Progenitor cell of endocrine pancreas (in vitro differentiated cells): ENCODE results near the gene IFNE. TPM values are rescaled to one million over a fixed set of nuclear protein-coding genes. Genes with fewer than 3 reads are reported as not detected.

ENCODE experiments used
- DNase-seq: peaks from one replicate; pipeline ENCODE4 v3.0.0; 2021; ENCODE audit warnings: low spot score; ENCODE audit not compliant: unreplicated experiment
- H3K27ac Mint-ChIP-seq: 2 replicates; pipeline ENCODE4 v1.8.0; 2021; ENCODE audit warnings: mild to moderate bottlenecking, moderate library complexity, mixed read lengths
- H3K27me3 Mint-ChIP-seq: 2 replicates; pipeline ENCODE4 v1.8.0; 2021; ENCODE audit warnings: mixed read lengths
- H3K36me3 Mint-ChIP-seq: 2 replicates; pipeline ENCODE4 v1.8.0; 2022; ENCODE audit warnings: mixed read lengths; ENCODE audit not compliant: insufficient read depth
- H3K4me1 Mint-ChIP-seq: 2 replicates; pipeline ENCODE4 v1.8.0; 2021; ENCODE audit warnings: low read depth, mixed read lengths
- H3K4me3 Mint-ChIP-seq: 2 replicates; pipeline ENCODE4 v1.8.0; 2021; ENCODE audit warnings: low read depth, mild to moderate bottlenecking, moderate library complexity, mixed read lengths
- H3K9me3 Mint-ChIP-seq: 2 replicates; pipeline ENCODE4 v1.8.0; 2021; ENCODE audit warnings: low read depth, mixed read lengths
- long read RNA-seq: library from polyadenylated mRNA; unstranded; transcript quantifications from one replicate; pipeline ENCODE4 v2.0.0, GENCODE V29; 2020
- total RNA-seq: library from RNA; stranded (reverse); gene quantifications from 2 replicates; pipeline ENCODE4 v1.2.1, GENCODE V29; 2021
- TF ChIP-seq, protein P1 (sequence below): fragments of 200-600 bp; sonication (generic); IDR thresholded peaks from one replicate; pipeline ENCODE4 v1.5.0; 2021; ENCODE audit warnings: antibody characterized with exemption, mild to moderate bottlenecking; ENCODE audit not compliant: unreplicated experiment

Gene IFNE, protein sequence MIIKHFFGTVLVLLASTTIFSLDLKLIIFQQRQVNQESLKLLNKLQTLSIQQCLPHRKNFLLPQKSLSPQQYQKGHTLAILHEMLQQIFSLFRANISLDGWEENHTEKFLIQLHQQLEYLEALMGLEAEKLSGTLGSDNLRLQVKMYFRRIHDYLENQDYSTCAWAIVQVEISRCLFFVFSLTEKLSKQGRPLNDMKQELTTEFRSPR
- total RNA-seq, result 2.5 and 3.6 TPM in 2 replicates
- long read RNA-seq, result 0 reads

DNA sequence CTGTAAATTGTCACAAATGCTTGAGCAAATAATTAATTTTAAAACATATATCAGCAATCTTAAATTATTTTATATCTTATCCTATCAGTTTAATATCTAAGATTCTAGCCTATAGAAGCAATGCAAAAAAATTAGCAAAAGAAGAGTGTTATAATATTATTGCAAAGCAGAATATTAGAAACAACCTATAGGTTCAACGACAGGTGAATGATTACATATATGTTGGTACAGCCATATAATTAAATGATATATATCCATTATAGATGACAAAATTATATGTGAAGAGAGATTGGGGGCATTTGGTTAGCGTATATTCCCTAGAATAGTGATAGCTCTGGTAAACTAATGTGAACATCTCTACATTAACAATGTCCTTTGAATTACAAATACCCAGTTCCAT is at the start of gene IFNE:
IFNE (minus strand) TSS at position 101 of the 400 bp plus-strand sequence. CDS start 619 bp downstream, outside the sequence.
- TF ChIP-seq, protein P1, sequence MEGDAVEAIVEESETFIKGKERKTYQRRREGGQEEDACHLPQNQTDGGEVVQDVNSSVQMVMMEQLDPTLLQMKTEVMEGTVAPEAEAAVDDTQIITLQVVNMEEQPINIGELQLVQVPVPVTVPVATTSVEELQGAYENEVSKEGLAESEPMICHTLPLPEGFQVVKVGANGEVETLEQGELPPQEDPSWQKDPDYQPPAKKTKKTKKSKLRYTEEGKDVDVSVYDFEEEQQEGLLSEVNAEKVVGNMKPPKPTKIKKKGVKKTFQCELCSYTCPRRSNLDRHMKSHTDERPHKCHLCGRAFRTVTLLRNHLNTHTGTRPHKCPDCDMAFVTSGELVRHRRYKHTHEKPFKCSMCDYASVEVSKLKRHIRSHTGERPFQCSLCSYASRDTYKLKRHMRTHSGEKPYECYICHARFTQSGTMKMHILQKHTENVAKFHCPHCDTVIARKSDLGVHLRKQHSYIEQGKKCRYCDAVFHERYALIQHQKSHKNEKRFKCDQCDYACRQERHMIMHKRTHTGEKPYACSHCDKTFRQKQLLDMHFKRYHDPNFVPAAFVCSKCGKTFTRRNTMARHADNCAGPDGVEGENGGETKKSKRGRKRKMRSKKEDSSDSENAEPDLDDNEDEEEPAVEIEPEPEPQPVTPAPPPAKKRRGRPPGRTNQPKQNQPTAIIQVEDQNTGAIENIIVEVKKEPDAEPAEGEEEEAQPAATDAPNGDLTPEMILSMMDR, result no peak
- Mint-ChIP-seq H3K9me3 (peaks cover 13% of the 10 kb centered on the region), H3K36me3 (peaks cover 12% of the 10 kb centered on the region), H3K4me1 (no peaks in the 10 kb centered on the region), H3K27ac (no peak within 1 kb of the TSS), H3K4me3 (no peak within 1 kb of the TSS), H3K27me3 (no peaks in the 10 kb centered on the region)
- no peak for DNase-seq

DNA sequence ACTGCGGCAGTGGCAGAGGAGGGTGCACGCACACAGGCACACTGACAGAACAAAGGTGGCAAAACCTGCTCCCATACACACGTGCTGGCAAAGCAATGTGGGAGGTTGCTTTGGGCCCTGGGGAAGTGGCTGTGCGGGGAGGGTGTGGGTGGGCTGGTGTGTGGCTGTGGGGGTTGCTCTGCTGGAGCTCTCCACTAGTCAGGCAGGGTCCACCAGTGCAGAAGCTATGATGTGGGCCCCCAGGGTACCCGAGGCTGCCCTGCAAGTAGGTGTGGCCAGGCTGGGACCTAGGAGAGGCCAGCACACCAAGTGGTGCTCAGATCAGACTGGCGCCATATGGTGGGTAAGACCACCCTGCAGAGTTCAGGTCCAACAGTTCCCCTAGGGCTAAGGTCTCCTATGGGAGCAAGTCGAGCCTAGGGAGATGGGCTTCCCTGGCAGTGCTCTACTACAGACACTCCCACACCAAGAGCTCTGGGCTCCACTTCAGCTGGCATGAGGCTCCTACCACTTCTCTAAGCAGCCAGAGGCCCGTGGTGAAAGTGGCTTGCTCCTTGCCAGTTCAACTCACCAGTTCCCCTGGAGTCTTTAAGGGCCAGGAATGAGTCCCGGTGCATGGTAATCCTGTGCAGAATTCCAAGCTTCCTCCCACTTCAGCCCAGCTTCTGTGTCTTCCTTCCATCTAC is 46.2 kb upstream of the IFNE start:
- H3K27me3 Mint-ChIP-seq, result no peaks in the 10 kb centered on the region
- TF ChIP-seq, protein P1, result no peak
- H3K9me3 Mint-ChIP-seq, result peaks cover 55% of the 10 kb centered on the region
- no peak overlapping the region for H3K27ac Mint-ChIP-seq
- no peak for DNase-seq
- H3K4me3 Mint-ChIP-seq, result no peak overlapping the region
- H3K4me1 Mint-ChIP-seq, result peaks cover 8% of the 10 kb centered on the region
- H3K36me3 Mint-ChIP-seq, result peaks cover 82% of the 10 kb centered on the region

DNA sequence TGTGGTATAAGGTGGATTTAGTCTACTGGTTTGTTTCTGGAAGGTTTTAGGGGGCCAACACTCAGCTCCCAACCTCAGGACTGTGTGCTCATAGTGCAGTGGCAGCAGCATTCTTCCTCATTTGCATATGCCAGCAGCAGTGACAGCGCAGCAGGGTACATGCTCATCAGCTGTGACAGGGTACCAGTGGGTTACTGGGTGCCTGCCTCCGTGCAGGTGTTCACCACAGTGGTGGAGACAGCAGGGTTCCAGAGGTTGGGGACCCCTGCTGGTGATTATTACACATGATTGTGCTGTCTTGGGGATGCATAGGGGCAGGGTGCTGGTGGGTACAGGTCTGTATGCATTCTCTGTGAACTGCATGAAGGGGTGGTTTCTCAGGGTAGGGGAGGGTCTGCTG is 45.5 kb upstream of the IFNE start:
- Mint-ChIP-seq H3K27me3 (no peaks in the 10 kb centered on the region), H3K27ac (no peak overlapping the region), H3K9me3 (peaks cover 61% of the 10 kb centered on the region), H3K36me3 (peaks cover 83% of the 10 kb centered on the region), H3K4me1 (peaks cover 2% of the 10 kb centered on the region), H3K4me3 (no peak overlapping the region)
- no peak for DNase-seq
- TF ChIP-seq, protein P1, result no peak

- peaks cover 79% of the 10 kb centered on the region for H3K36me3 Mint-ChIP-seq
Measured at GRCh38 chr9:21525174-21525573, 43.1 kb upstream of the IFNE start.

DNA sequence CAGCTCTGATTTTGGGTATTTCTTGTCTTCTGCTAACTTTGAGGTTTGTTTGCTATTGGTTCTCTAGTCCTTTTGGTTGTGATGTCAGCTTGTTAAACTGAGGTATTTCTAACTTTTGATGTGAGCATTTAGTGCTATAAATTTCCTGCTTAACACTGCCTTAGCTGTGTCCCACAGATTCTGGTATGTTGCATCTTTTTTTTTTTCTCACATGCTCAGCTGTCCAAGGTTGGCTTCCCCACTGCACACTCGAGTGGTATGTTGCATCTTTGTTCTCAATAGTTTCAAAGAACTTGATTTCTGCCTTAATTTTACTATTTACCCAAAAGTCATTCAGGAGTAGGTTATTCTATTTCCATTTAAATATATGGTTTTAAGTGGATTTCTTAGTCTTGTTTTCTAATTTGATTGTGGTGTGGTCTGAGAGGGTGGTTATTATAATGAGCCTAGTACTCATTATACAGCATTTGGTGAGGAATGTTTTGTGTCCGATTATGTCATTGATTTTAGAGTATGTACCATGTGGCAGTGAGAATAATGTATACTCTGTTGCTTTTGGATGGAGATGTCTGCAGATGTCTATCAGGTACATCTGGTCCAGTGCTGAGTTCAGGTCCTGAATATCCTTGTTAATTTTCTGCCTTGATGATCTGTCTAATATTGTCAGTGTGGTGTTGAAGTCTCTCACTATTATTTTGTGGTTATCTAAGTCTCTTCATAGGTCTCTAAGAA is 42.2 kb upstream of the IFNE start:
- Mint-ChIP-seq H3K9me3 (peaks cover 79% of the 10 kb centered on the region), H3K36me3 (peaks cover 80% of the 10 kb centered on the region)
- TF ChIP-seq, protein P1, result no peak

More at GRCh38 chr9:21525174-21525573, 43.1 kb upstream of the IFNE start:
- no peak for DNase-seq
- Mint-ChIP-seq H3K27me3 (no peaks in the 10 kb centered on the region), H3K4me1 (no peaks in the 10 kb centered on the region), H3K4me3 (no peak overlapping the region), H3K27ac (no peak overlapping the region), H3K9me3 (peaks cover 74% of the 10 kb centered on the region)
- TF ChIP-seq, protein P1, result no peak

More for the DNA sequence above, 42.2 kb upstream of the IFNE start:
- Mint-ChIP-seq H3K4me3 (no peak overlapping the region), H3K4me1 (no peaks in the 10 kb centered on the region), H3K27ac (no peak overlapping the region), H3K27me3 (no peaks in the 10 kb centered on the region)
- DNase-seq, result no peak
